ENCODE results near the gene SYNE2.

The SYNE2 gene

GRCh38 chr14:64064447-64064846, 211.6 kb downstream of the SYNE2 start:
- DNase-seq (ENCODE audit: low read depth in 4 of 4, low spot score in 1 of 4), result no peak

- no peak for DNase-seq (ENCODE audit: low read depth in 4 of 4, low spot score in 1 of 4)
Observed at GRCh38 chr14:64069634-64070359, 217.0 kb downstream of the SYNE2 start.

- DNase-seq (ENCODE audit: low read depth in 4 of 4, low spot score in 1 of 4), result no peak
Observed at GRCh38 chr14:64074961-64075612, 222.3 kb downstream of the SYNE2 start.

- no peak for DNase-seq (ENCODE audit: low read depth in 4 of 4, low spot score in 1 of 4)
Observed at GRCh38 chr14:64075613-64076005, 222.8 kb downstream of the SYNE2 start.

GRCh38 chr14:64080452-64080851, 227.6 kb downstream of the SYNE2 start:
- no peak for DNase-seq (ENCODE audit: low read depth in 4 of 4, low spot score in 1 of 4)

- no peak for DNase-seq (ENCODE audit: low read depth in 4 of 4, low spot score in 1 of 4)
Observed at GRCh38 chr14:64081174-64081746, 228.5 kb downstream of the SYNE2 start.

- no peak for DNase-seq (ENCODE audit: low read depth in 4 of 4, low spot score in 1 of 4)
Observed at GRCh38 chr14:64082837-64083236, 230.0 kb downstream of the SYNE2 start.

GRCh38 chr14:64088647-64088964, 235.8 kb downstream of the SYNE2 start:
- DNase-seq (ENCODE audit: low read depth in 4 of 4, low spot score in 1 of 4), result no peak

- no peak for DNase-seq (ENCODE audit: low read depth in 4 of 4, low spot score in 1 of 4)
Observed at GRCh38 chr14:64089920-64090319, 237.1 kb downstream of the SYNE2 start.

- no peak for DNase-seq (ENCODE audit: low read depth in 4 of 4, low spot score in 1 of 4)
Observed at GRCh38 chr14:64091217-64091616, 238.4 kb downstream of the SYNE2 start.

- DNase-seq (ENCODE audit: low read depth in 4 of 4, low spot score in 1 of 4), result no peak
Observed at GRCh38 chr14:64092338-64092737, 239.5 kb downstream of the SYNE2 start.

- DNase-seq (ENCODE audit: low read depth in 4 of 4, low spot score in 1 of 4), result no peak
Observed at GRCh38 chr14:64092940-64093339, 240.1 kb downstream of the SYNE2 start.

- no peak for DNase-seq (ENCODE audit: low read depth in 4 of 4, low spot score in 1 of 4)
Observed at GRCh38 chr14:64095620-64096019, 242.8 kb downstream of the SYNE2 start.

- no peak for DNase-seq (ENCODE audit: low read depth in 4 of 4, low spot score in 1 of 4)
Observed at GRCh38 chr14:64098120-64098519, 245.3 kb downstream of the SYNE2 start.

- DNase-seq (ENCODE audit: low read depth in 4 of 4, low spot score in 1 of 4), result no peak
Observed at GRCh38 chr14:64107438-64107837, 254.6 kb downstream of the SYNE2 start.

- no peak for DNase-seq (ENCODE audit: low read depth in 4 of 4, low spot score in 1 of 4)
Observed at GRCh38 chr14:64109819-64110554, 257.2 kb downstream of the SYNE2 start.

- no peak for DNase-seq (ENCODE audit: low read depth in 4 of 4, low spot score in 1 of 4)
Observed at GRCh38 chr14:64110802-64111201, 258.0 kb downstream of the SYNE2 start.

GRCh38 chr14:64112867-64113678, 260.3 kb downstream of the SYNE2 start:
- DNase-seq (ENCODE audit: low read depth in 4 of 4, low spot score in 1 of 4), result no peak

- DNase-seq (ENCODE audit: low read depth in 4 of 4, low spot score in 1 of 4), result no peak
Observed at GRCh38 chr14:64114166-64114565, 261.4 kb downstream of the SYNE2 start.

GRCh38 chr14:64114796-64115195, 262.0 kb downstream of the SYNE2 start:
- no peak for DNase-seq (ENCODE audit: low read depth in 4 of 4, low spot score in 1 of 4)

GRCh38 chr14:64115401-64115800, 262.6 kb downstream of the SYNE2 start:
- no peak for DNase-seq (ENCODE audit: low read depth in 4 of 4, low spot score in 1 of 4)
